K562 (cell line): ENCODE data around the gene DYNC2H1.

ENCODE experiments used
- BDP1 ChIP-seq: IDR thresholded peaks from 3 replicates; pipeline ENCODE4 v1.6.1; 2011; ENCODE audit not compliant: insufficient read length, insufficient read depth
- EP300 ChIP-seq: IDR thresholded peaks from 2 replicates; pipeline ENCODE4 v1.6.1; 2012; ENCODE audit warnings: low read length, improper control_type of control experiment
- IRF2 ChIP-seq: sonication (generic); formaldehyde crosslinking; IDR thresholded peaks from 2 replicates; pipeline ENCODE4 v1.8.1; 2022; ENCODE audit warnings: mild to moderate bottlenecking, missing genetic modification reagents
- POLR2A ChIP-seq: fragments of 450-650 bp; conservative IDR thresholded peaks from 2 replicates; pipeline ENCODE4 v1.6.1; 2016
- POLR2AphosphoS5 ChIP-seq: IDR thresholded peaks from 2 replicates; pipeline ENCODE4 v1.6.1; 2011; ENCODE audit warnings: mild to moderate bottlenecking, low read depth, low read length, moderate library complexity; ENCODE audit not compliant: control insufficient read depth, insufficient read depth
- USF2 ChIP-seq: sonication (generic); formaldehyde crosslinking; IDR thresholded peaks from 2 replicates; pipeline ENCODE4 v1.5.0; 2020; ENCODE audit warnings: missing genetic modification reagents
- ZBED1 ChIP-seq: IDR thresholded peaks from 2 replicates; pipeline ENCODE4 v1.6.1; 2014
- TF ChIP-seq, protein P1 (sequence below), 3 experiments: IDR thresholded peaks in 2 of 3; conservative IDR thresholded peaks in 1 of 3; 2 replicates each; pipeline ENCODE4 v1.5.1; 2011 to 2012; ENCODE audit warnings: low read length in 3 of 3, mild to moderate bottlenecking in 3 of 3, control low read depth in 2 of 3, improper control_type of control experiment in 1 of 3, inconsistent platforms in 1 of 3, low read depth in 1 of 3, mixed read lengths in 1 of 3, moderate library complexity in 1 of 3; ENCODE audit not compliant: insufficient read depth in 2 of 3

GRCh38 chr11:103396237-103396636, 287.0 kb downstream of the DYNC2H1 start:
- TF ChIP-seq POLR2A (no peak), ZBED1 (no peak), POLR2AphosphoS5 (no peak), USF2 (CRISPR knock-in tag) (no peak), BDP1 (no peak), EP300 (no peak), IRF2 (CRISPR knock-in tag) (no peak)
- TF ChIP-seq, protein P1, sequence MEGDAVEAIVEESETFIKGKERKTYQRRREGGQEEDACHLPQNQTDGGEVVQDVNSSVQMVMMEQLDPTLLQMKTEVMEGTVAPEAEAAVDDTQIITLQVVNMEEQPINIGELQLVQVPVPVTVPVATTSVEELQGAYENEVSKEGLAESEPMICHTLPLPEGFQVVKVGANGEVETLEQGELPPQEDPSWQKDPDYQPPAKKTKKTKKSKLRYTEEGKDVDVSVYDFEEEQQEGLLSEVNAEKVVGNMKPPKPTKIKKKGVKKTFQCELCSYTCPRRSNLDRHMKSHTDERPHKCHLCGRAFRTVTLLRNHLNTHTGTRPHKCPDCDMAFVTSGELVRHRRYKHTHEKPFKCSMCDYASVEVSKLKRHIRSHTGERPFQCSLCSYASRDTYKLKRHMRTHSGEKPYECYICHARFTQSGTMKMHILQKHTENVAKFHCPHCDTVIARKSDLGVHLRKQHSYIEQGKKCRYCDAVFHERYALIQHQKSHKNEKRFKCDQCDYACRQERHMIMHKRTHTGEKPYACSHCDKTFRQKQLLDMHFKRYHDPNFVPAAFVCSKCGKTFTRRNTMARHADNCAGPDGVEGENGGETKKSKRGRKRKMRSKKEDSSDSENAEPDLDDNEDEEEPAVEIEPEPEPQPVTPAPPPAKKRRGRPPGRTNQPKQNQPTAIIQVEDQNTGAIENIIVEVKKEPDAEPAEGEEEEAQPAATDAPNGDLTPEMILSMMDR (IDR thresholded peaks at IDR 0.05 in 2 of 3, conservative IDR thresholded peaks at IDR 0.05 in 1 of 3; ENCODE audit: insufficient read depth in 2 of 3, low read depth in 1 of 3, low read length in 3 of 3), result no peak
